ENCODE data around the gene HEATR5A. TPM values are rescaled to one million over a fixed set of nuclear protein-coding genes. Genes with fewer than 3 reads are reported as not detected.

HEATR5A gene
- total and polyA plus RNA-seq, 10 donors, result 4.4 to 52.2 (median 33.3) TPM

GRCh38 chr14:31303654-31304053 is 116.7 kb downstream of the HEATR5A start:
- TF ChIP-seq POLR2AphosphoS5 (IDR thresholded peaks at IDR 0.05) (no peak), POLR2A (IDR thresholded peaks at IDR 0.05) (no peak)
- TF ChIP-seq, protein P1, sequence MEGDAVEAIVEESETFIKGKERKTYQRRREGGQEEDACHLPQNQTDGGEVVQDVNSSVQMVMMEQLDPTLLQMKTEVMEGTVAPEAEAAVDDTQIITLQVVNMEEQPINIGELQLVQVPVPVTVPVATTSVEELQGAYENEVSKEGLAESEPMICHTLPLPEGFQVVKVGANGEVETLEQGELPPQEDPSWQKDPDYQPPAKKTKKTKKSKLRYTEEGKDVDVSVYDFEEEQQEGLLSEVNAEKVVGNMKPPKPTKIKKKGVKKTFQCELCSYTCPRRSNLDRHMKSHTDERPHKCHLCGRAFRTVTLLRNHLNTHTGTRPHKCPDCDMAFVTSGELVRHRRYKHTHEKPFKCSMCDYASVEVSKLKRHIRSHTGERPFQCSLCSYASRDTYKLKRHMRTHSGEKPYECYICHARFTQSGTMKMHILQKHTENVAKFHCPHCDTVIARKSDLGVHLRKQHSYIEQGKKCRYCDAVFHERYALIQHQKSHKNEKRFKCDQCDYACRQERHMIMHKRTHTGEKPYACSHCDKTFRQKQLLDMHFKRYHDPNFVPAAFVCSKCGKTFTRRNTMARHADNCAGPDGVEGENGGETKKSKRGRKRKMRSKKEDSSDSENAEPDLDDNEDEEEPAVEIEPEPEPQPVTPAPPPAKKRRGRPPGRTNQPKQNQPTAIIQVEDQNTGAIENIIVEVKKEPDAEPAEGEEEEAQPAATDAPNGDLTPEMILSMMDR (IDR thresholded peaks at IDR 0.05 in 8 of 11, conservative IDR thresholded peaks at IDR 0.05 in 3 of 11), result no peak
- no peaks in the 10 kb centered on the region for H3K4me1 ChIP-seq
- peaks cover 0 to 100% (median 69%) of the 10 kb centered on the region in 6 donors for H3K36me3 ChIP-seq
- no peak overlapping the region for H3K4me3 ChIP-seq
- no peak overlapping the region for H3K27ac ChIP-seq
- no peaks in the 10 kb centered on the region for H3K9me3 ChIP-seq
- WGBS, 5 donors, result 84 to 93% (median 87%) methylated on average over 5 of the region's 5 CpGs
- intact Hi-C loops (cut with DNase I; ENCODE audit: low total_unique reads), result no loop called here
- H3K27me3 ChIP-seq (replicated peaks in 1 of 7), result no peaks in the 10 kb centered on the region
- no peak for DNase-seq

GRCh38 chr14:31300883-31301282 is 119.5 kb downstream of the HEATR5A start:
- Histone ChIP-seq H3K27ac (no peak overlapping the region), H3K27me3 (replicated peaks in 1 of 7) (no peaks in the 10 kb centered on the region), H3K9me3 (no peaks in the 10 kb centered on the region), H3K36me3 (peaks cover 0 to 90% (median 49%) of the 10 kb centered on the region in 6 donors), H3K4me3 (no peak overlapping the region), H3K4me1 (no peaks in the 10 kb centered on the region)
- intact Hi-C loops (cut with DNase I; ENCODE audit: low total_unique reads), result no loop called here
- TF ChIP-seq, protein P1 (IDR thresholded peaks at IDR 0.05 in 8 of 11, conservative IDR thresholded peaks at IDR 0.05 in 3 of 11), result no peak
- TF ChIP-seq POLR2A (IDR thresholded peaks at IDR 0.05) (no peak), POLR2AphosphoS5 (IDR thresholded peaks at IDR 0.05) (no peak)
- DNase-seq, result no peak
- WGBS, 5 donors, result 95 to 98% (median 97%) methylated on average over 3 of the region's 3 CpGs

DNA sequence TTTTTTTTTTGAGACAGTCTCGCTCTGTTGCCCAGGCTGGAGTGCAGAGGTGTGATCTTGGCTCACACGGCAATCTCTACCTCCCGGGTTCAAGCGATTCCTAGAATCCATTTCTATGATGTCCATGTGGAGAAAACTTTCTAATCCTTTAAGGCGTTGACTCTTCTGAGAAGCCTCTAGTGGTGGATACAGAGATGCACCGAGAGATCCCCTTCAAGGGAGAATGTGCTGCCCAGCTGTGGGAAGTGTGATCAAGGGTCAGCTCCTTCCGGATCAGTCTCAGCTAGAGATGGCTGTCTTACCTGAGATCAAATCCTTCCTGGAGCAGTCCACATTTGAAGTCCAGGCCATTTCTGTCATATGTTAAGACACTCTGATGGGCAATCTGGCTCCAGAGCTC is 120.1 kb downstream of the HEATR5A start:
- no peak for DNase-seq
- intact Hi-C loops (cut with DNase I; ENCODE audit: low total_unique reads), result no loop called here
- no peaks in the 10 kb centered on the region for H3K4me1 ChIP-seq
- H3K27me3 ChIP-seq (replicated peaks in 1 of 7), result no peaks in the 10 kb centered on the region
- 95 to 98% (median 96%) methylated on average over 7 of the region's 7 CpGs for WGBS, 5 donors
- H3K9me3 ChIP-seq, result no peaks in the 10 kb centered on the region
- H3K4me3 ChIP-seq, result no peak overlapping the region
- H3K27ac ChIP-seq, result no peak overlapping the region
- H3K36me3 ChIP-seq, result peaks cover 0 to 90% (median 46%) of the 10 kb centered on the region in 6 donors
- TF ChIP-seq, protein P1 (IDR thresholded peaks at IDR 0.05 in 8 of 11, conservative IDR thresholded peaks at IDR 0.05 in 3 of 11), result no peak
- TF ChIP-seq POLR2A (IDR thresholded peaks at IDR 0.05) (no peak), POLR2AphosphoS5 (IDR thresholded peaks at IDR 0.05) (no peak)

DNA sequence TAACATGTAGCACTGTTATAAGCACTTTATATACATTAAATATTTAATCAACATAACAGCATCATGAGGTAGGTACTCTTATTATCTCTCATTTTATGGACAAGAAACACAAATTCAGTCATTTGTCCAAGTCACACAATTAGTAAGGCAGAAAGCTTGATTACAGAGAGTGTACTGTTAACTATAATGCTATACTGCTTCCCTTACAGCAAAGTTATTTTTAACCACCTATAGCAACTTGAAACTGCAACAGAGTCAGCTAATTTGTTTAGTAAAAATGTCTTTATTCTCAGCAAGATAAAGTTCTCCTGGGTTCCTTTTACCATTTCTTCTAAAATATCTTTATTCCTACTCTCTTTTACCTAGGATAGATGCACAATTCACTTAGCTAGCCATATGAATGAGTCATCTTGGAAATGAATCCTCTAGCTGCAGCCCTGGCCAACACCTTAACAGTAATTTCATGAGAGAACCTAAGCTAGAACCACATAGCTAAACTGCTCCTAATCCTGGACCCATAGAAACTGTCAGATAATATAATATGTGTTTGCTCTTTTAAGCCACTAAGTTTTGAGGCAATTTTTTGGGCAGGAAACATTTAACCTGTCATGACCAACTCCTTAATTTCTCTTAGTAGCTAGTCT is 122.5 kb downstream of the HEATR5A start:
- DNase-seq, result no peak
- TF ChIP-seq POLR2A (IDR thresholded peaks at IDR 0.05) (no peak), POLR2AphosphoS5 (IDR thresholded peaks at IDR 0.05) (no peak)
- TF ChIP-seq, protein P1 (IDR thresholded peaks at IDR 0.05 in 8 of 11, conservative IDR thresholded peaks at IDR 0.05 in 3 of 11), result no peak
- no peak overlapping the region for H3K4me3 ChIP-seq
- no peaks in the 10 kb centered on the region for H3K27me3 ChIP-seq (replicated peaks in 1 of 7)
- no peaks in the 10 kb centered on the region for H3K9me3 ChIP-seq
- H3K4me1 ChIP-seq, result no peaks in the 10 kb centered on the region
- intact Hi-C loops (cut with DNase I; ENCODE audit: low total_unique reads), result loop anchor here (5.0 kb wide), 1 partner anchor 201 kb away; no protein-coding TSS in a partner anchor
- H3K27ac ChIP-seq, result no peak overlapping the region
- peaks cover 0 to 90% (median 25%) of the 10 kb centered on the region in 6 donors for H3K36me3 ChIP-seq
